22Rv1 (cell line): ENCODE data around the gene MAP2K4.
A peak's percentile ranks its signal among the peaks of the same experiment; 100 is the strongest.

Source experiments
- H3K27ac ChIP-seq: fragments of 450-650 bp; 2 replicates; pipeline ENCODE4 v1.5.1; 2017
- CTCF ChIP-seq: fragments of 450-650 bp; IDR thresholded peaks from 2 replicates; pipeline ENCODE4 v1.5.1; 2017; ENCODE audit warnings: mild to moderate bottlenecking
- ZFX ChIP-seq: fragments of 450-650 bp; IDR thresholded peaks from 2 replicates; pipeline ENCODE4 v1.6.1; 2017; ENCODE audit warnings: antibody characterized with exemption, borderline replicate concordance

The MAP2K4 gene

GRCh38 chr17:12180644-12181261 lies 160.1 kb downstream of the MAP2K4 start:
- H3K27ac ChIP-seq: no peak overlapping the region
- TF ChIP-seq CTCF: peak; percentile 85
- TF ChIP-seq ZFX: no peak

- H3K27ac ChIP-seq: no peak overlapping the region
- TF ChIP-seq CTCF: no peak
- TF ChIP-seq ZFX: no peak
These were observed 167.0 kb downstream of the MAP2K4 start for GRCh38 chr17:12187658-12188057.

- no peak overlapping the region for H3K27ac ChIP-seq
- no peak for TF ChIP-seq ZFX
- TF ChIP-seq CTCF: no peak
These were observed 172.6 kb downstream of the MAP2K4 start for GRCh38 chr17:12193144-12193735.
